H9 (cell line): Measurements from ENCODE around the gene PTBP2. TPM values are rescaled to one million over a fixed set of nuclear protein-coding genes. Genes with fewer than 3 reads are reported as not detected.

ENCODE experiments used
- DNase-seq: peaks from one replicate; pipeline ENCODE4 v3.0.0-alpha.2; 2017
- H2AFZ ChIP-seq: one replicate; pipeline ENCODE4 v1.6.1; 2013; ENCODE audit warnings: mild to moderate bottlenecking, low read length, control low read depth, moderate library complexity
- H2AK5ac ChIP-seq: 2 replicates; pipeline ENCODE4 v1.6.1; 2013; ENCODE audit warnings: low read length, control low read depth, mixed read lengths; ENCODE audit not compliant: insufficient read length
- H2BK120ac ChIP-seq: one replicate; pipeline ENCODE4 v1.6.1; 2013; ENCODE audit warnings: low read depth, mild to moderate bottlenecking, low read length, control low read depth, inconsistent platforms; ENCODE audit not compliant: poor library complexity, severe bottlenecking
- H2BK12ac ChIP-seq: 2 replicates; pipeline ENCODE4 v1.6.1; 2013; ENCODE audit warnings: low read length, control low read depth, mixed read lengths, low read depth; ENCODE audit not compliant: insufficient read length
- H2BK15ac ChIP-seq: 2 replicates; pipeline ENCODE4 v1.6.1; 2013; ENCODE audit warnings: low read depth, low read length, control low read depth
- H2BK20ac ChIP-seq: one replicate; pipeline ENCODE4 v1.6.1; 2013; ENCODE audit warnings: low read depth, mild to moderate bottlenecking, low read length, control low read depth, inconsistent platforms; ENCODE audit not compliant: poor library complexity, severe bottlenecking
- H2BK5ac ChIP-seq: 2 replicates; pipeline ENCODE4 v1.6.1; 2013; ENCODE audit warnings: low read length, control low read depth, mixed read lengths; ENCODE audit not compliant: insufficient read length
- H3K14ac ChIP-seq: 2 replicates; pipeline ENCODE4 v1.6.1; 2013; ENCODE audit warnings: low read length, control low read depth; ENCODE audit not compliant: insufficient read depth
- H3K18ac ChIP-seq: 2 replicates; pipeline ENCODE4 v1.6.1; 2013; ENCODE audit warnings: low read depth, mild to moderate bottlenecking, mixed read lengths, low read length, control low read depth; ENCODE audit not compliant: insufficient read length
- H3K23ac ChIP-seq: 2 replicates; pipeline ENCODE4 v1.6.1; 2013; ENCODE audit warnings: low read length, control low read depth, mixed read lengths, low read depth; ENCODE audit not compliant: insufficient read length
- H3K23me2 ChIP-seq: 2 replicates; pipeline ENCODE4 v1.6.1; 2013; ENCODE audit warnings: low read depth, mild to moderate bottlenecking, mixed read lengths, low read length, control low read depth; ENCODE audit not compliant: insufficient read length, poor library complexity, severe bottlenecking
- H3K27ac ChIP-seq: 2 replicates; pipeline ENCODE4 v1.5.1; 2013; ENCODE audit warnings: low read length, control low read depth, mixed read lengths, low read depth; ENCODE audit not compliant: insufficient read length
- H3K27me3 ChIP-seq: 2 replicates; pipeline ENCODE4 v1.6.1; 2013; ENCODE audit warnings: low read length, control low read depth, inconsistent platforms; ENCODE audit not compliant: insufficient read depth
- H3K4ac ChIP-seq: 2 replicates; pipeline ENCODE4 v1.6.1; 2013; ENCODE audit warnings: low read depth, mild to moderate bottlenecking, control low read depth, inconsistent platforms, low read length, moderate library complexity
- H3K4me1 ChIP-seq: 2 replicates; pipeline ENCODE4 v1.6.1; 2013; ENCODE audit warnings: low read length, control low read depth, inconsistent platforms; ENCODE audit not compliant: insufficient read depth
- H3K4me2 ChIP-seq: 2 replicates; pipeline ENCODE4 v1.6.1; 2013; ENCODE audit warnings: low read length, control low read depth, mixed read lengths; ENCODE audit not compliant: insufficient read length, insufficient read depth
- H3K56ac ChIP-seq: 2 replicates; pipeline ENCODE4 v1.6.1; 2013; ENCODE audit warnings: low read depth, mild to moderate bottlenecking, mixed read lengths, low read length, control low read depth; ENCODE audit not compliant: insufficient read length
- H3K79me1 ChIP-seq: 2 replicates; pipeline ENCODE4 v1.6.1; 2013; ENCODE audit warnings: low read depth, mild to moderate bottlenecking, moderate library complexity, low read length, control low read depth, inconsistent platforms; ENCODE audit not compliant: insufficient read depth, poor library complexity, severe bottlenecking
- H3K79me2 ChIP-seq: 2 replicates; pipeline ENCODE4 v1.6.1; 2013; ENCODE audit warnings: low read length, control low read depth, inconsistent platforms; ENCODE audit not compliant: insufficient read depth
- H3K9ac ChIP-seq: 2 replicates; pipeline ENCODE4 v1.6.1; 2013; ENCODE audit warnings: low read length, control low read depth, mixed read lengths; ENCODE audit not compliant: insufficient read length; ENCODE audit errors: extremely low read depth
- H3K9me3 ChIP-seq: one replicate; pipeline ENCODE4 v1.6.1; 2013; ENCODE audit warnings: low read depth, low read length, inconsistent platforms; ENCODE audit not compliant: control insufficient read depth
- H3T11ph ChIP-seq: one replicate; pipeline ENCODE4 v1.6.1; 2013; ENCODE audit warnings: mild to moderate bottlenecking, low read length, control low read depth, inconsistent platforms
- H4K20me1 ChIP-seq: one replicate; pipeline ENCODE4 v1.6.1; 2013; ENCODE audit not compliant: control insufficient read depth, insufficient read length, insufficient read depth
- H4K5ac ChIP-seq: 2 replicates; pipeline ENCODE4 v1.6.1; 2013; ENCODE audit warnings: low read depth, mild to moderate bottlenecking, mixed read lengths, low read length, control low read depth; ENCODE audit not compliant: insufficient read length
- H4K8ac ChIP-seq: replicated peaks from 2 replicates; pipeline ENCODE4 v1.6.1; 2013; ENCODE audit warnings: low read length, control low read depth, mixed read lengths, low read depth; ENCODE audit not compliant: insufficient read length
- H4K91ac ChIP-seq: 2 replicates; pipeline ENCODE4 v1.6.1; 2013; ENCODE audit warnings: low read depth, mild to moderate bottlenecking, moderate library complexity, mixed read lengths, low read length, control low read depth; ENCODE audit not compliant: insufficient read length
- H3K27ac Mint-ChIP-seq, 3 experiments: 2 replicates in 2 of 3; 3 replicates in 1 of 3; pipeline ENCODE4 v1.8.0; 2020 to 2021; ENCODE audit warnings: mixed read lengths in 3 of 3, mild to moderate bottlenecking in 1 of 3, moderate library complexity in 1 of 3
- H3K27me3 Mint-ChIP-seq: 2 replicates; pipeline ENCODE4 v1.8.0; 2021; ENCODE audit warnings: low read depth, mild to moderate bottlenecking, moderate library complexity, mixed read lengths
- H3K36me3 Mint-ChIP-seq, 3 experiments: 2 replicates in 2 of 3; 3 replicates in 1 of 3; pipeline ENCODE4 v1.8.0; 2020 to 2021; ENCODE audit warnings: low read depth in 3 of 3, mixed read lengths in 3 of 3; ENCODE audit not compliant: insufficient read depth in 1 of 3
- H3K4me1 Mint-ChIP-seq, 2 experiments: 2 replicates each; pipeline ENCODE4 v1.8.0; 2020; ENCODE audit warnings: mixed read lengths in 2 of 2
- H3K4me3 Mint-ChIP-seq, 2 experiments: 2 replicates in 1 of 2; 3 replicates in 1 of 2; pipeline ENCODE4 v1.8.0; 2020 to 2021; ENCODE audit warnings: mild to moderate bottlenecking in 2 of 2, mixed read lengths in 2 of 2, moderate library complexity in 1 of 2
- H3K9me3 Mint-ChIP-seq, 2 experiments: 2 replicates in 1 of 2; 3 replicates in 1 of 2; pipeline ENCODE4 v1.8.0; 2020; ENCODE audit warnings: mild to moderate bottlenecking in 2 of 2, mixed read lengths in 2 of 2, moderate library complexity in 1 of 2
- CTCF ChIP-seq: fragments of 200-600 bp; sonication (generic); conservative IDR thresholded peaks from 3 replicates; pipeline ENCODE4 v1.8.0; 2021; ENCODE audit warnings: antibody characterized with exemption, mild to moderate bottlenecking
- WGBS: extraction: QIAGEN DNeasy Blood & Tissue Kit; methylation state at CpG from one replicate; pipeline ENCODE4 v1.1.7; 2013; ENCODE audit warnings: missing lambda C conversion rate, low lambda C conversion rate, mixed read lengths; ENCODE audit not compliant: insufficient read length; ENCODE audit errors: extremely low coverage; 5-methylcytosine and 5-hydroxymethylcytosine counted together
- total RNA-seq: library from RNA; stranded (reverse); gene quantifications from 2 replicates; pipeline ENCODE4 v1.2.1, GENCODE V29; 2021

Gene PTBP2
- total RNA-seq, 1 experiment from 2014 or later: 75.4 TPM

GRCh38 chr1:96843601-96844000 lies 122.0 kb downstream of the PTBP2 start:
- no peak overlapping the region for H2AFZ ChIP-seq

More at GRCh38 chr1:96843601-96844000, 122.0 kb downstream of the PTBP2 start:
- no peak overlapping the region for H2BK5ac ChIP-seq
- no peak overlapping the region for H2BK15ac ChIP-seq
- H2BK120ac ChIP-seq: no peak overlapping the region
- H3K18ac ChIP-seq: no peak overlapping the region
- H3K23me2 ChIP-seq: no peaks in the 10 kb centered on the region
- H2BK20ac ChIP-seq: no peak overlapping the region
- H3K4ac ChIP-seq: no peak overlapping the region
- H3K27ac ChIP-seq: no peak overlapping the region
- no peaks in the 10 kb centered on the region; the same call in 1 of the 2 replicates for H3K27me3 Mint-ChIP-seq
- no peak overlapping the region for H3K4me3 Mint-ChIP-seq
- no peaks in the 10 kb centered on the region for H3K79me2 ChIP-seq
- H2BK12ac ChIP-seq: no peak overlapping the region
- H3K14ac ChIP-seq: no peak overlapping the region
- H3K79me1 ChIP-seq: no peaks in the 10 kb centered on the region
- no peaks in the 10 kb centered on the region for H3K9me3 ChIP-seq
- DNase-seq: no peak
- H4K5ac ChIP-seq: no peak overlapping the region
- peaks cover 0 to 6% of the 10 kb centered on the region in 2 experiments; a peak in 1 of 5 replicates for H3K9me3 Mint-ChIP-seq
- no peak overlapping the region for H3K9ac ChIP-seq
- no peak overlapping the region for H4K8ac ChIP-seq
- no peak overlapping the region for H3K56ac ChIP-seq
- H3T11ph ChIP-seq: no peak overlapping the region
- no peak overlapping the region for H4K91ac ChIP-seq
- H3K27me3 ChIP-seq: no peaks in the 10 kb centered on the region
- WGBS: no CpG with 5 or more reads among the region's 1 CpG
- no peak overlapping the region for H3K4me2 ChIP-seq
- H4K20me1 ChIP-seq: no peaks in the 10 kb centered on the region
- peaks cover 0 to 9% (median 2%) of the 10 kb centered on the region in 3 experiments; a peak in 4 of 7 replicates for H3K36me3 Mint-ChIP-seq
- H3K4me1 Mint-ChIP-seq: no peaks in the 10 kb centered on the region; a peak in 3 of 4 replicates
- H2AK5ac ChIP-seq: no peak overlapping the region
- H3K23ac ChIP-seq: no peak overlapping the region
- no peak overlapping the region for H3K27ac Mint-ChIP-seq
- H3K4me1 ChIP-seq: no peaks in the 10 kb centered on the region
- no peak for TF ChIP-seq CTCF
